Epithelial cell of proximal tubule (primary cell): ENCODE measurements around the gene PLEKHA1. TPM values are rescaled to one million over a fixed set of nuclear protein-coding genes. Genes with fewer than 3 reads are reported as not detected.
A peak's percentile ranks its signal among the peaks of the same experiment; 100 is the strongest.

ENCODE experiments used
- DNase-seq: peaks from one replicate; pipeline ENCODE4 v3.0.0-alpha.2; 2011; ENCODE audit warnings: low read depth
- H3K4me3 ChIP-seq: 2 replicates; pipeline ENCODE4 v1.5.1; 2011; ENCODE audit warnings: low read depth, mild to moderate bottlenecking, low read length
- CTCF ChIP-seq: conservative IDR thresholded peaks from 2 replicates; pipeline ENCODE4 v1.5.1; 2012; ENCODE audit warnings: low read depth, mild to moderate bottlenecking, low read length
- total RNA-seq: library from RNA; depleted of rRNA; stranded (reverse); fragments of >200 nt; gene quantifications from 2 replicates; pipeline ENCODE4 v1.2.3, GENCODE V29; 2015

The PLEKHA1 gene
- total RNA-seq, 1 donor from 2014 or later, result 84.6 TPM

GRCh38 chr10:122375679-122376160 lies 1.2 kb downstream of the PLEKHA1 start:
- DNase-seq, result no peak
- TF ChIP-seq CTCF, result no peak
- H3K4me3 ChIP-seq, result peak overlapping the region; percentile 85

GRCh38 chr10:122376364-122376961 lies 2.0 kb downstream of the PLEKHA1 start:
- no peak for DNase-seq
- H3K4me3 ChIP-seq, result peak overlapping the region; percentile 85
- no peak for TF ChIP-seq CTCF

GRCh38 chr10:122379041-122379440 lies 4.5 kb downstream of the PLEKHA1 start:
- peak overlapping the region; percentile 3 for H3K4me3 ChIP-seq
- no peak for TF ChIP-seq CTCF
- no peak for DNase-seq

- TF ChIP-seq CTCF, result no peak
- no peak for DNase-seq
- peak overlapping the region; percentile 3 for H3K4me3 ChIP-seq
These were observed 5.0 kb downstream of the PLEKHA1 start for GRCh38 chr10:122379537-122379936.

GRCh38 chr10:122380703-122381102 lies 6.2 kb downstream of the PLEKHA1 start:
- no peak for TF ChIP-seq CTCF
- no peak for DNase-seq
- no peak overlapping the region for H3K4me3 ChIP-seq

- no peak overlapping the region for H3K4me3 ChIP-seq
- no peak for DNase-seq
- TF ChIP-seq CTCF, result no peak
These were observed 7.2 kb downstream of the PLEKHA1 start for GRCh38 chr10:122381680-122382079.

GRCh38 chr10:122386514-122386913 lies 12.0 kb downstream of the PLEKHA1 start:
- DNase-seq, result no peak
- no peak for TF ChIP-seq CTCF
- peak overlapping the region; percentile 25 for H3K4me3 ChIP-seq
